ENCODE data around the gene GLT6D1.

- no peak for TF ChIP-seq CTCF (IDR thresholded peaks at IDR 0.05)
- no peak for TF ChIP-seq EZH2 (IDR thresholded peaks at IDR 0.05; ENCODE audit: borderline replicate concordance, insufficient read depth, low read depth, low read length, poor library complexity, severe bottlenecking)
Observed at GRCh38 chr9:135671591-135672041, 32.3 kb upstream of the GLT6D1 start.
